H9 (cell line): ENCODE data around the gene C2CD4A. TPM values are rescaled to one million over a fixed set of nuclear protein-coding genes. Genes with fewer than 3 reads are reported as not detected.

Experiments
- DNase-seq: peaks from one replicate; pipeline ENCODE4 v3.0.0-alpha.2; 2017
- H2AFZ ChIP-seq: one replicate; pipeline ENCODE4 v1.6.1; 2013; ENCODE audit warnings: mild to moderate bottlenecking, low read length, control low read depth, moderate library complexity
- H2AK5ac ChIP-seq: 2 replicates; pipeline ENCODE4 v1.6.1; 2013; ENCODE audit warnings: low read length, control low read depth, mixed read lengths; ENCODE audit not compliant: insufficient read length
- H2BK120ac ChIP-seq: one replicate; pipeline ENCODE4 v1.6.1; 2013; ENCODE audit warnings: low read depth, mild to moderate bottlenecking, low read length, control low read depth, inconsistent platforms; ENCODE audit not compliant: poor library complexity, severe bottlenecking
- H2BK12ac ChIP-seq: 2 replicates; pipeline ENCODE4 v1.6.1; 2013; ENCODE audit warnings: low read length, control low read depth, mixed read lengths, low read depth; ENCODE audit not compliant: insufficient read length
- H2BK15ac ChIP-seq: 2 replicates; pipeline ENCODE4 v1.6.1; 2013; ENCODE audit warnings: low read depth, low read length, control low read depth
- H2BK20ac ChIP-seq: one replicate; pipeline ENCODE4 v1.6.1; 2013; ENCODE audit warnings: low read depth, mild to moderate bottlenecking, low read length, control low read depth, inconsistent platforms; ENCODE audit not compliant: poor library complexity, severe bottlenecking
- H2BK5ac ChIP-seq: 2 replicates; pipeline ENCODE4 v1.6.1; 2013; ENCODE audit warnings: low read length, control low read depth, mixed read lengths; ENCODE audit not compliant: insufficient read length
- H3K14ac ChIP-seq: 2 replicates; pipeline ENCODE4 v1.6.1; 2013; ENCODE audit warnings: low read length, control low read depth; ENCODE audit not compliant: insufficient read depth
- H3K18ac ChIP-seq: 2 replicates; pipeline ENCODE4 v1.6.1; 2013; ENCODE audit warnings: low read depth, mild to moderate bottlenecking, mixed read lengths, low read length, control low read depth; ENCODE audit not compliant: insufficient read length
- H3K23ac ChIP-seq: 2 replicates; pipeline ENCODE4 v1.6.1; 2013; ENCODE audit warnings: low read length, control low read depth, mixed read lengths, low read depth; ENCODE audit not compliant: insufficient read length
- H3K23me2 ChIP-seq: 2 replicates; pipeline ENCODE4 v1.6.1; 2013; ENCODE audit warnings: low read depth, mild to moderate bottlenecking, mixed read lengths, low read length, control low read depth; ENCODE audit not compliant: insufficient read length, poor library complexity, severe bottlenecking
- H3K27ac ChIP-seq: 2 replicates; pipeline ENCODE4 v1.5.1; 2013; ENCODE audit warnings: low read length, control low read depth, mixed read lengths, low read depth; ENCODE audit not compliant: insufficient read length
- H3K27me3 ChIP-seq: 2 replicates; pipeline ENCODE4 v1.6.1; 2013; ENCODE audit warnings: low read length, control low read depth, inconsistent platforms; ENCODE audit not compliant: insufficient read depth
- H3K4ac ChIP-seq: 2 replicates; pipeline ENCODE4 v1.6.1; 2013; ENCODE audit warnings: low read depth, mild to moderate bottlenecking, control low read depth, inconsistent platforms, low read length, moderate library complexity
- H3K4me1 ChIP-seq: 2 replicates; pipeline ENCODE4 v1.6.1; 2013; ENCODE audit warnings: low read length, control low read depth, inconsistent platforms; ENCODE audit not compliant: insufficient read depth
- H3K4me2 ChIP-seq: 2 replicates; pipeline ENCODE4 v1.6.1; 2013; ENCODE audit warnings: low read length, control low read depth, mixed read lengths; ENCODE audit not compliant: insufficient read length, insufficient read depth
- H3K56ac ChIP-seq: 2 replicates; pipeline ENCODE4 v1.6.1; 2013; ENCODE audit warnings: low read depth, mild to moderate bottlenecking, mixed read lengths, low read length, control low read depth; ENCODE audit not compliant: insufficient read length
- H3K79me1 ChIP-seq: 2 replicates; pipeline ENCODE4 v1.6.1; 2013; ENCODE audit warnings: low read depth, mild to moderate bottlenecking, moderate library complexity, low read length, control low read depth, inconsistent platforms; ENCODE audit not compliant: insufficient read depth, poor library complexity, severe bottlenecking
- H3K79me2 ChIP-seq: 2 replicates; pipeline ENCODE4 v1.6.1; 2013; ENCODE audit warnings: low read length, control low read depth, inconsistent platforms; ENCODE audit not compliant: insufficient read depth
- H3K9ac ChIP-seq: 2 replicates; pipeline ENCODE4 v1.6.1; 2013; ENCODE audit warnings: low read length, control low read depth, mixed read lengths; ENCODE audit not compliant: insufficient read length; ENCODE audit errors: extremely low read depth
- H3K9me3 ChIP-seq: one replicate; pipeline ENCODE4 v1.6.1; 2013; ENCODE audit warnings: low read depth, low read length, inconsistent platforms; ENCODE audit not compliant: control insufficient read depth
- H3T11ph ChIP-seq: one replicate; pipeline ENCODE4 v1.6.1; 2013; ENCODE audit warnings: mild to moderate bottlenecking, low read length, control low read depth, inconsistent platforms
- H4K20me1 ChIP-seq: one replicate; pipeline ENCODE4 v1.6.1; 2013; ENCODE audit not compliant: control insufficient read depth, insufficient read length, insufficient read depth
- H4K5ac ChIP-seq: 2 replicates; pipeline ENCODE4 v1.6.1; 2013; ENCODE audit warnings: low read depth, mild to moderate bottlenecking, mixed read lengths, low read length, control low read depth; ENCODE audit not compliant: insufficient read length
- H4K8ac ChIP-seq: replicated peaks from 2 replicates; pipeline ENCODE4 v1.6.1; 2013; ENCODE audit warnings: low read length, control low read depth, mixed read lengths, low read depth; ENCODE audit not compliant: insufficient read length
- H4K91ac ChIP-seq: 2 replicates; pipeline ENCODE4 v1.6.1; 2013; ENCODE audit warnings: low read depth, mild to moderate bottlenecking, moderate library complexity, mixed read lengths, low read length, control low read depth; ENCODE audit not compliant: insufficient read length
- H3K27ac Mint-ChIP-seq, 3 experiments: 2 replicates in 2 of 3; 3 replicates in 1 of 3; pipeline ENCODE4 v1.8.0; 2020 to 2021; ENCODE audit warnings: mixed read lengths in 3 of 3, mild to moderate bottlenecking in 1 of 3, moderate library complexity in 1 of 3
- H3K27me3 Mint-ChIP-seq: 2 replicates; pipeline ENCODE4 v1.8.0; 2021; ENCODE audit warnings: low read depth, mild to moderate bottlenecking, moderate library complexity, mixed read lengths
- H3K36me3 Mint-ChIP-seq, 3 experiments: 2 replicates in 2 of 3; 3 replicates in 1 of 3; pipeline ENCODE4 v1.8.0; 2020 to 2021; ENCODE audit warnings: low read depth in 3 of 3, mixed read lengths in 3 of 3; ENCODE audit not compliant: insufficient read depth in 1 of 3
- H3K4me1 Mint-ChIP-seq, 2 experiments: 2 replicates each; pipeline ENCODE4 v1.8.0; 2020; ENCODE audit warnings: mixed read lengths in 2 of 2
- H3K4me3 Mint-ChIP-seq, 2 experiments: 2 replicates in 1 of 2; 3 replicates in 1 of 2; pipeline ENCODE4 v1.8.0; 2020 to 2021; ENCODE audit warnings: mild to moderate bottlenecking in 2 of 2, mixed read lengths in 2 of 2, moderate library complexity in 1 of 2
- H3K9me3 Mint-ChIP-seq, 2 experiments: 2 replicates in 1 of 2; 3 replicates in 1 of 2; pipeline ENCODE4 v1.8.0; 2020; ENCODE audit warnings: mild to moderate bottlenecking in 2 of 2, mixed read lengths in 2 of 2, moderate library complexity in 1 of 2
- CTCF ChIP-seq: fragments of 200-600 bp; sonication (generic); conservative IDR thresholded peaks from 3 replicates; pipeline ENCODE4 v1.8.0; 2021; ENCODE audit warnings: antibody characterized with exemption, mild to moderate bottlenecking
- WGBS: extraction: QIAGEN DNeasy Blood & Tissue Kit; methylation state at CpG from one replicate; pipeline ENCODE4 v1.1.7; 2013; ENCODE audit warnings: missing lambda C conversion rate, low lambda C conversion rate, mixed read lengths; ENCODE audit not compliant: insufficient read length; ENCODE audit errors: extremely low coverage; 5-methylcytosine and 5-hydroxymethylcytosine counted together
- total RNA-seq: library from RNA; stranded (reverse); gene quantifications from 2 replicates; pipeline ENCODE4 v1.2.1, GENCODE V29; 2021

The C2CD4A gene
- total RNA-seq, 1 experiment from 2014 or later = not detected

GRCh38 chr15:62099094-62099601 is 32.4 kb downstream of the C2CD4A start:
- DNase-seq = no peak
- H4K91ac ChIP-seq = no peak overlapping the region
- H3K23me2 ChIP-seq = no peaks in the 10 kb centered on the region
- H3K4me3 Mint-ChIP-seq = no peak overlapping the region
- H3K79me1 ChIP-seq = no peaks in the 10 kb centered on the region
- H2AFZ ChIP-seq = no peak overlapping the region
- no peaks in the 10 kb centered on the region for H3K4me1 Mint-ChIP-seq
- H2BK120ac ChIP-seq = no peak overlapping the region
- no peak overlapping the region for H2BK5ac ChIP-seq
- H2BK20ac ChIP-seq = no peak overlapping the region
- no peaks in the 10 kb centered on the region for H3K9me3 ChIP-seq
- H3K4me1 ChIP-seq = no peaks in the 10 kb centered on the region
- WGBS = no CpG with 5 or more reads among the region's 7 CpGs
- H2BK12ac ChIP-seq = no peak overlapping the region
- no peak overlapping the region for H3K14ac ChIP-seq
- no peak overlapping the region for H3T11ph ChIP-seq
- no peak overlapping the region for H2BK15ac ChIP-seq
- no peak overlapping the region for H3K27ac Mint-ChIP-seq
- H3K4ac ChIP-seq = no peak overlapping the region
- H4K5ac ChIP-seq = no peak overlapping the region
- TF ChIP-seq CTCF = no peak
- no peaks in the 10 kb centered on the region for H3K27me3 ChIP-seq
- H2AK5ac ChIP-seq = no peak overlapping the region
- H3K23ac ChIP-seq = no peak overlapping the region
- H4K8ac ChIP-seq = no peak overlapping the region
- no peaks in the 10 kb centered on the region for H3K36me3 Mint-ChIP-seq
- no peaks in the 10 kb centered on the region for H3K79me2 ChIP-seq
- H3K56ac ChIP-seq = no peak overlapping the region
- no peak overlapping the region for H3K18ac ChIP-seq
- no peak overlapping the region for H3K4me2 ChIP-seq
- no peak overlapping the region for H3K9ac ChIP-seq
- no peaks in the 10 kb centered on the region for H3K27me3 Mint-ChIP-seq
- no peaks in the 10 kb centered on the region for H3K9me3 Mint-ChIP-seq
- no peaks in the 10 kb centered on the region for H4K20me1 ChIP-seq
- no peak overlapping the region for H3K27ac ChIP-seq
